HG02840 (cell line): ENCODE measurements around the gene TBC1D24.
"Not testable (repeated sequence)": the region's sequence is repeated elsewhere in the genome, so short reads cannot be mapped to it uniquely, and the experiment has no call there.

Experiments used
- ATAC-seq: cut with Tn5 transposase; IDR thresholded peaks from one replicate; pipeline ENCODE4 v1.9.1; 2021; ENCODE audit warnings: mild to moderate bottlenecking, moderate library complexity, moderate number of reproducible peaks; ENCODE audit not compliant: unreplicated experiment, low FRiP score

The TBC1D24 gene

DNA sequence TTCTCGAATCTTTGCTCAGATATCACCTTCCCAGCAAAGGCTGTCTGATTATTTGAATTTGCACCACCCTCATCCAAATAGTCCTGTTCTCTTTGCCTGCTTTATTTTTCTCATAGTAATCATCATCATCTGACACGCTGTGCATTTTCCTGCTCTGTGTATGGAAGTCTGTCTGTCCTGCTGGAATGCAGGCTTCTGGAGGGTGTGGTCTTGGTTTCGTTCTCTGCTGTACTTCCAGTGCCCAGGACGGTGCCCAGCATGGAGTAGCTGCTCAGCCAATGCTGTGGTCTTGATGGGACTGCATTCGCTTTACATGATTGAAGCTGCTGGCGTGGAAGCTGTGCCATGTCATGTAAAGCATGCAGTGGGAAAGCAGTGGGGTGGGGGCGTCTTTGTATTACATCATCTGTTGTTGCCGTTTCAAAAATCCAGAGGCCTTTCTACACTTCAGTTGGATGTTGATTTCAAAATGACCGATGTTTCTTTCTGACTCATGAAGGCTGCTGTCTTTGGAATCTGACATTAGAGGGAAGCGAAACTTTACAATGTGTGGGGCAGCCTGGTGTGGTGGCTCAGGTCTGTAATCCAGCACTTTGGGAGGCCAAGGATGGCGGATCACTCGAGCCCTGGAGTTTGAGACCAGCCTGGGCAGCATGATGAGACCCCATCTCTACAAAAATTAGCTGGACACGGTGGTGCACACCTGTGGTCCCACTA lies 79.9 kb downstream of the TBC1D24 start:
- not testable (repeated sequence) for ATAC-seq
